ENCODE results near the gene CD22. TPM values are rescaled to one million over a fixed set of nuclear protein-coding genes. Genes with fewer than 3 reads are reported as not detected.

Gene CD22
- total RNA-seq, 2 experiments from 2014 or later: 0.52 to 0.67 TPM

- Histone ChIP-seq H3K27me3 (ENCODE audit: control insufficient read depth in 1 of 2, insufficient read depth in 2 of 2, low read length in 2 of 2) (no peaks in the 10 kb centered on the region), H3K4me1 (ENCODE audit: insufficient read depth, low read length) (peaks cover 4% of the 10 kb centered on the region), H3K9me3 (ENCODE audit: control insufficient read depth in 1 of 2, insufficient read depth in 1 of 2, low read length in 2 of 2) (no peaks in the 10 kb centered on the region), H3K4me3 (ENCODE audit: low read length) (no peak overlapping the region), H3K27ac (ENCODE audit: low read depth in 1 of 2, low read length in 2 of 2) (no peak overlapping the region), H3K36me3 (ENCODE audit: insufficient read depth, low read length) (no peaks in the 10 kb centered on the region)
- intact Hi-C loops (cut with DNase I, micrococcal nuclease): no loop called here
- no peaks in the 10 kb centered on the region for H3K36me3 Mint-ChIP-seq (ENCODE audit: low read depth)
- no peaks in the 10 kb centered on the region for H3K27me3 Mint-ChIP-seq
- CTCF ChIA-PET: no interaction called here
- no peak overlapping the region for H3K27ac Mint-ChIP-seq
- no peak for TF ChIP-seq CTCF (IDR thresholded peaks at IDR 0.05)
- DNase-seq (no peak), ATAC-seq (ENCODE audit: poor library complexity) (no peak)
- H3K4me1 Mint-ChIP-seq (ENCODE audit: low read depth): peaks cover 1% of the 10 kb centered on the region
- H3K4me3 Mint-ChIP-seq: no peak overlapping the region
- no peaks in the 10 kb centered on the region for H3K9me3 Mint-ChIP-seq
- POLR2A ChIA-PET: no interaction called here
Measured at GRCh38 chr19:35290381-35291127, 38.4 kb upstream of the CD22 start.

- H3K4me3 Mint-ChIP-seq: no peak overlapping the region
- ATAC-seq (ENCODE audit: poor library complexity): no peak
Measured at GRCh38 chr19:35291259-35291658, 37.7 kb upstream of the CD22 start.

GRCh38 chr19:35291916-35292315, 37.1 kb upstream of the CD22 start, which contains the start of gene MAG:
Gene MAG, plus strand, starts transcription at chr19:35292161. Its CDS starts 3,248 bp downstream, at chr19:35295409.
- Histone ChIP-seq H3K36me3 (ENCODE audit: insufficient read depth, low read length) (no peaks in the 10 kb centered on the region), H3K27me3 (ENCODE audit: control insufficient read depth in 1 of 2, insufficient read depth in 2 of 2, low read length in 2 of 2) (no peaks in the 10 kb centered on the region), H3K4me3 (ENCODE audit: low read length) (no peak within 1 kb of the TSS), H3K27ac (ENCODE audit: low read depth in 1 of 2, low read length in 2 of 2) (no peak within 1 kb of the TSS), H3K9me3 (ENCODE audit: control insufficient read depth in 1 of 2, insufficient read depth in 1 of 2, low read length in 2 of 2) (no peaks in the 10 kb centered on the region), H3K4me1 (ENCODE audit: insufficient read depth, low read length) (peaks cover 17% of the 10 kb centered on the region)
- TF ChIP-seq CTCF (IDR thresholded peaks at IDR 0.05): no peak
- intact Hi-C loops (cut with DNase I, micrococcal nuclease): no loop called here
- DNase-seq: no peak
- H3K4me3 Mint-ChIP-seq: no peak within 1 kb of the TSS
- no peaks in the 10 kb centered on the region for H3K36me3 Mint-ChIP-seq (ENCODE audit: low read depth)
- ChIA-PET POLR2A (no interaction called here), CTCF (no interaction called here)
- no peak for ATAC-seq (ENCODE audit: poor library complexity)
- H3K27me3 Mint-ChIP-seq: no peaks in the 10 kb centered on the region
- no peaks in the 10 kb centered on the region for H3K9me3 Mint-ChIP-seq
- H3K4me1 Mint-ChIP-seq (ENCODE audit: low read depth): peaks cover 7% of the 10 kb centered on the region
- no peak within 1 kb of the TSS for H3K27ac Mint-ChIP-seq

More at GRCh38 chr19:35291259-35291658, 37.7 kb upstream of the CD22 start:
- POLR2A ChIA-PET: no interaction called here
- Histone ChIP-seq H3K4me1 (ENCODE audit: insufficient read depth, low read length) (peaks cover 11% of the 10 kb centered on the region), H3K9me3 (ENCODE audit: control insufficient read depth in 1 of 2, insufficient read depth in 1 of 2, low read length in 2 of 2) (no peaks in the 10 kb centered on the region), H3K27ac (ENCODE audit: low read depth in 1 of 2, low read length in 2 of 2) (no peak overlapping the region), H3K27me3 (ENCODE audit: control insufficient read depth in 1 of 2, insufficient read depth in 2 of 2, low read length in 2 of 2) (no peaks in the 10 kb centered on the region), H3K36me3 (ENCODE audit: insufficient read depth, low read length) (no peaks in the 10 kb centered on the region), H3K4me3 (ENCODE audit: low read length) (no peak overlapping the region)
- no peaks in the 10 kb centered on the region for H3K36me3 Mint-ChIP-seq (ENCODE audit: low read depth)
- CTCF ChIA-PET: no interaction called here
- peaks cover 7% of the 10 kb centered on the region for H3K4me1 Mint-ChIP-seq (ENCODE audit: low read depth)
- H3K9me3 Mint-ChIP-seq: no peaks in the 10 kb centered on the region
- TF ChIP-seq CTCF (IDR thresholded peaks at IDR 0.05): no peak
- no peaks in the 10 kb centered on the region for H3K27me3 Mint-ChIP-seq
- no peak for DNase-seq
- no peak overlapping the region for H3K27ac Mint-ChIP-seq
- intact Hi-C loops (cut with DNase I, micrococcal nuclease): no loop called here

Data from CD4-positive, alpha-beta T cell (primary cell).